Naive thymus-derived CD8-positive, alpha-beta T cell (primary cell): ENCODE results near the gene MAGI2. TPM values are rescaled to one million over a fixed set of nuclear protein-coding genes. Genes with fewer than 3 reads are reported as not detected.

Experiments
- ATAC-seq, 2 donors: fragments of 150-1000 bp; cut with Tn5 transposase in 1 of 2; sonication (Bioruptor Pico), chemical (Tn5 transposase) in 1 of 2; 1 replicate in 1 of 2; 2 replicates in 1 of 2; pipeline ENCODE4 v1.10.0; 2021; ENCODE audit warnings: mild to moderate bottlenecking in 2 of 2, moderate library complexity in 2 of 2
- POLR2A ChIA-PET: fragments of 350-600 bp; sonication (Branson Sonifier 250); formaldehyde crosslinking; loops from one replicate; lab custom pipeline; 2021; ENCODE audit warnings: antibody characterized with exemption; lab: Charles Lee
- DNase-seq, 10 donors: peaks; one replicate each; pipeline versions ENCODE4 v3.0.0 to v3.0.0-alpha.2; 2020 to 2022
- H3K27ac Mint-ChIP-seq, 10 donors: one replicate each; pipeline ENCODE4 v1.8.0; 2020 to 2022; ENCODE audit warnings: mild to moderate bottlenecking in 10 of 10, mixed read lengths in 10 of 10, moderate library complexity in 4 of 10, inconsistent platforms in 1 of 10
- H3K27me3 Mint-ChIP-seq, 5 donors: one replicate each; pipeline ENCODE4 v1.8.0; 2021 to 2022; ENCODE audit warnings: mixed read lengths in 5 of 5
- H3K36me3 Mint-ChIP-seq, 3 donors: one replicate each; pipeline ENCODE4 v1.8.0; 2020 to 2022; ENCODE audit warnings: mixed read lengths in 3 of 3, mild to moderate bottlenecking in 2 of 3, inconsistent platforms in 1 of 3
- H3K4me1 Mint-ChIP-seq, 4 donors: one replicate each; pipeline ENCODE4 v1.8.0; 2021 to 2022; ENCODE audit warnings: mixed read lengths in 4 of 4
- H3K4me3 Mint-ChIP-seq, 10 donors: one replicate each; pipeline ENCODE4 v1.8.0; 2020 to 2022; ENCODE audit warnings: mild to moderate bottlenecking in 10 of 10, mixed read lengths in 10 of 10, moderate library complexity in 6 of 10, inconsistent platforms in 1 of 10
- H3K9me3 Mint-ChIP-seq, 9 donors: one replicate each; pipeline ENCODE4 v1.8.0; 2020 to 2022; ENCODE audit warnings: mixed read lengths in 9 of 9, mild to moderate bottlenecking in 3 of 9, inconsistent platforms in 1 of 9, moderate library complexity in 1 of 9
- polyA plus RNA-seq, 3 donors: library from polyadenylated mRNA; unstranded; fragments of 300-500 nt; fragmentation: Illumina TruSeq; gene quantifications; one replicate each; pipeline ENCODE4 v1.2.3, GENCODE V29; 2021
- total RNA-seq, 8 experiments: library from RNA in 2 of 8; stranded (reverse) in 2 of 8; gene quantifications; one replicate each; pipeline ENCODE4 v1.2.3 and lab custom pipeline; 2021 to 2026

Gene MAGI2
- total and polyA plus RNA-seq, 5 experiments from 2014 or later = 0.02 to 0.65 (median 0.37) TPM; not detected in 1

DNA sequence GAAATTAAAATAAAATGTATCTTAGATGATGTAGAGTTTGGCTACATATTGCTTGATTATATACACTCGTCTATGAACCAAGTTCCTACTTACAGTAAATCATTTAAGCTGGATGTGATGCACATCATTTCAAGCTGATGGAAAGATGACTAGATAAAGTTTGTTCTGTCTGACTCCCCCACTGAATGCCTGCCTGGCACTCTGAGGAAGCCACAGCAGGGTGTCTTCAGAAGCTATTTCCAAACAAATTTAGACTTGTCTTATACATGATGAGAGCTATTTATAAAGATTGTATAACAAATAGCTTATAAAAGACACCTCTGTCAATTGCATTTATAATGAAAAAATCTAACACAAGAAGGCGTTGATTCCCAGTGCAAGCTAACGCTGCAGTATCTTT, 741.4 kb downstream of the MAGI2 start:
- POLR2A ChIA-PET = no interaction called here
- Mint-ChIP-seq H3K9me3 (peaks cover 0 to 11% (median 0%) of the 10 kb centered on the region in 9 donors), H3K4me1 (no peaks in the 10 kb centered on the region), H3K27ac (no peak overlapping the region), H3K36me3 (no peaks in the 10 kb centered on the region), H3K27me3 (no peaks in the 10 kb centered on the region), H3K4me3 (no peak overlapping the region)
- no peak for DNase-seq
- ATAC-seq = no peak

DNA sequence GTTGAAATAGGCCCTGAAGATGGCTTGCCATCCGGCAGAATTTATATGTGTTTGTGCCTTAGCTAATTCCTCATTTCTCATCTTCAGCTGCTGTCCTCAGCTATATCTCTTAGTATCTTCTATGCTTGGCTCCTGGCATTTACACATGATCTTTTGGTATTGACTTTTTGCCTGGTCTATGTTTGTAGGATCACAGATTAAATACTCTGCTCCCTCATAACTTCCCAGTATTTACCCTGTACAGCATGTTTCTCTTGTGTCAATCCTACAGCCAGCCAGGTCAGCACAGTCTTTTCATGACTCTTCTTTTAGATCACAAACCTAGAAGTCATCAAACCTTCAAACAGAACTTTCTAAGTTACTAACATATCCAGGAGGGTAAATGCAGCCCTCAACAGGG, 743.8 kb downstream of the MAGI2 start:
- H3K9me3 Mint-ChIP-seq = peaks cover 0 to 9% (median 1%) of the 10 kb centered on the region in 9 donors
- H3K4me1 Mint-ChIP-seq = no peaks in the 10 kb centered on the region
- H3K27ac Mint-ChIP-seq = no peak overlapping the region
- ATAC-seq (no peak), DNase-seq (no peak)
- POLR2A ChIA-PET = no interaction called here
- no peaks in the 10 kb centered on the region for H3K27me3 Mint-ChIP-seq
- no peak overlapping the region for H3K4me3 Mint-ChIP-seq
- no peaks in the 10 kb centered on the region for H3K36me3 Mint-ChIP-seq

GRCh38 chr7:78704504-78704903, 749.0 kb downstream of the MAGI2 start:
- H3K36me3 Mint-ChIP-seq = no peaks in the 10 kb centered on the region
- ATAC-seq = no peak
- DNase-seq = no peak
- H3K27me3 Mint-ChIP-seq = no peaks in the 10 kb centered on the region
- no peak overlapping the region for H3K27ac Mint-ChIP-seq
- peaks cover 0 to 12% (median 2%) of the 10 kb centered on the region in 9 donors for H3K9me3 Mint-ChIP-seq
- H3K4me1 Mint-ChIP-seq = no peaks in the 10 kb centered on the region
- H3K4me3 Mint-ChIP-seq = no peak overlapping the region
- POLR2A ChIA-PET = no interaction called here

- Mint-ChIP-seq H3K4me3 (no peak overlapping the region), H3K4me1 (no peaks in the 10 kb centered on the region), H3K36me3 (no peaks in the 10 kb centered on the region), H3K9me3 (peaks cover 0 to 16% (median 2%) of the 10 kb centered on the region in 9 donors), H3K27me3 (no peaks in the 10 kb centered on the region), H3K27ac (no peak overlapping the region)
- POLR2A ChIA-PET = no interaction called here
- DNase-seq (no peak), ATAC-seq (no peak)
These were observed 750.1 kb downstream of the MAGI2 start for GRCh38 chr7:78703391-78703790.

DNA sequence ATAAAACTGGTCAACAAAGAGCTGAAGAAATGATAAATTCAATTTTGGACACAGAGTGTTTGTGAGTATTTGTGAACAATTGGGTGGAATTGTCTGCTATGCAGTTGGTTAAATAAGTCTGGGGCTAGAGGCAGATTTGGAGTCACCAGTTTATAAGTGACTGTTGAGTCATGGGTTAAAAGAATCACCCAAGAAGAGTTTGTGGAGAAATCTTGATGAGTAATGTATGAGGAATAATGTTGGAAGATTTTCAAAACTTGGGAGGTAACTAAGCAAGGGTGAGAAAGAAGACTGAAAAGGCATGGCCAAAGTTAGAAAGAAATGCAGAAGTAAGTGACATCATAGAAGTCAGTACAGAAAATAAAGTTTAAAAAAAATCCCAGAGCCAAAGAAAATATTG, 750.7 kb downstream of the MAGI2 start:
- Mint-ChIP-seq H3K9me3 (peaks cover 0 to 20% (median 2%) of the 10 kb centered on the region in 9 donors), H3K4me3 (no peak overlapping the region), H3K27me3 (no peaks in the 10 kb centered on the region), H3K27ac (no peak overlapping the region), H3K4me1 (no peaks in the 10 kb centered on the region), H3K36me3 (no peaks in the 10 kb centered on the region)
- DNase-seq = no peak
- POLR2A ChIA-PET = no interaction called here
- no peak for ATAC-seq

GRCh38 chr7:78695826-78696225, 757.6 kb downstream of the MAGI2 start:
- ATAC-seq = no peak
- no peaks in the 10 kb centered on the region for H3K36me3 Mint-ChIP-seq
- POLR2A ChIA-PET = no interaction called here
- H3K4me1 Mint-ChIP-seq = no peaks in the 10 kb centered on the region
- DNase-seq = no peak
- no peaks in the 10 kb centered on the region for H3K27me3 Mint-ChIP-seq
- H3K4me3 Mint-ChIP-seq = no peak overlapping the region
- H3K27ac Mint-ChIP-seq = no peak overlapping the region
- H3K9me3 Mint-ChIP-seq = peaks cover 0 to 9% (median 0%) of the 10 kb centered on the region in 9 donors

DNA sequence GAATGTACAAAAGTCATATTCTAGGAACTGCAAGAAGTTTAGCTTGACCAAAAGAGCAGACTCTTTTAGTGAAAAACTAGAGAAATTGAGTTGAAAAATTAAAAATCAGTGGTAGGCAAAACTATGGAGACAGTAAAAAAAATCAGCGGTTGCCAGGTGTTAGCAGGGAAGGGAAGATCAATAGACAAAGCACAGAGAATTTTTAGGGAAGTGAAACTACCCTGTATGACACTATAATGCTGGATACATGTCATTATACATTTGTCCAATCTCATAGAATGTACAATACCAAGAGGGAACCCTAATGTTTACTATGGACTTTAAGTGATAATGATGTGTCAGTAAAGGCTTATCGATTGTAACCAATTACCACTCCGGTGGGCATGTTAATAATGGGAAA, 761.9 kb downstream of the MAGI2 start:
- POLR2A ChIA-PET = no interaction called here
- no peaks in the 10 kb centered on the region for H3K4me1 Mint-ChIP-seq
- no peaks in the 10 kb centered on the region for H3K36me3 Mint-ChIP-seq

DNA sequence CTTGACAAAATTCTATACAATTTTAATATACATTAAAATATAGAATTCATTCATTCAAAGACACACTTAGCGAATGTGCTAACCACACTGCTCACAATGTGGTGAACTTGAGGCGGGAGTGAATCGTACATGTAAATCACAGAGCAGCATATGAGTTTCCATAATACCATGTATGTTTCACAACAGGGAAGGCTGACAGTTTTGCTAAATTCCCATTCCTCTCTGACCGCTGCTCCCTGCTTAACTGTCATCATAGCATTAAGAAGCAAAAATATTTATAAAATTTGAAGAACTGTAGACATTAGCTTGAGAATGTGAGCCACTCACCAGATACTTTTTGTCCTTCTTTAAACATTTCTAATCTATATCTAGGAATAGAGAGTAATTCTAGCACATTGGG, 763.3 kb downstream of the MAGI2 start:
- Mint-ChIP-seq H3K36me3 (no peaks in the 10 kb centered on the region), H3K27ac (no peak overlapping the region), H3K9me3 (peaks cover 0 to 4% (median 0%) of the 10 kb centered on the region in 9 donors), H3K4me1 (no peaks in the 10 kb centered on the region), H3K4me3 (no peak overlapping the region), H3K27me3 (no peaks in the 10 kb centered on the region)
- POLR2A ChIA-PET = no interaction called here
- DNase-seq (no peak), ATAC-seq (no peak)

More for the DNA sequence above, 761.9 kb downstream of the MAGI2 start:
- Mint-ChIP-seq H3K27me3 (no peaks in the 10 kb centered on the region), H3K27ac (no peak overlapping the region), H3K9me3 (peaks cover 0 to 3% (median 0%) of the 10 kb centered on the region in 9 donors), H3K4me3 (no peak overlapping the region)
- ATAC-seq (no peak), DNase-seq (no peak)

GRCh38 chr7:78688376-78688775, 765.1 kb downstream of the MAGI2 start:
- H3K4me1 Mint-ChIP-seq = no peaks in the 10 kb centered on the region
- DNase-seq = no peak
- no peak overlapping the region for H3K4me3 Mint-ChIP-seq
- H3K9me3 Mint-ChIP-seq = peaks cover 0 to 8% (median 0%) of the 10 kb centered on the region in 9 donors
- no peaks in the 10 kb centered on the region for H3K36me3 Mint-ChIP-seq
- H3K27me3 Mint-ChIP-seq = no peaks in the 10 kb centered on the region
- no peak for ATAC-seq
- H3K27ac Mint-ChIP-seq = no peak overlapping the region
- POLR2A ChIA-PET = no interaction called here

DNA sequence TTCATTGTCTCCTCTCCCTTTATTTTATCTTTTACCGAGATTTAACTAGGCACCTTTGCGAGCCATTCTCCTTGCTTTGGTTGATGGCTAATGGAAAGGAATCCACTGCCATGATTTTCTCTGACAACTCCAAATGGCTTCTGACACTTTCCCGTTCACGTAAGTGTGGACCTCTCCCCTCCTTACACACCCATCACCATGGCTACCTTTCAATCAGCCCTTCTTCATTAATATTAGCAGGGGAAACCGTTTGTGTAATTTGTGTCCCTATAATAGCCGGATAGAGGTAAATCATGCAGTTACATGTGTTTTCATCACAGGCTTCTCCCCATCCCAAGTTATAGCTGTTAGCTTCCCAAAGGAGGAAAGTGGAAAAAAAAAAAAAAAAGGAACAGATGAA, 767.3 kb downstream of the MAGI2 start:
- DNase-seq = no peak
- ATAC-seq = no peak
- H3K4me1 Mint-ChIP-seq = peaks cover 0 to 2% (median 0%) of the 10 kb centered on the region in 4 donors
- POLR2A ChIA-PET = no interaction called here
- H3K27ac Mint-ChIP-seq = no peak overlapping the region
- H3K9me3 Mint-ChIP-seq = peaks cover 0 to 8% (median 0%) of the 10 kb centered on the region in 9 donors
- no peaks in the 10 kb centered on the region for H3K36me3 Mint-ChIP-seq
- H3K27me3 Mint-ChIP-seq = no peaks in the 10 kb centered on the region
- H3K4me3 Mint-ChIP-seq = no peak overlapping the region

DNA sequence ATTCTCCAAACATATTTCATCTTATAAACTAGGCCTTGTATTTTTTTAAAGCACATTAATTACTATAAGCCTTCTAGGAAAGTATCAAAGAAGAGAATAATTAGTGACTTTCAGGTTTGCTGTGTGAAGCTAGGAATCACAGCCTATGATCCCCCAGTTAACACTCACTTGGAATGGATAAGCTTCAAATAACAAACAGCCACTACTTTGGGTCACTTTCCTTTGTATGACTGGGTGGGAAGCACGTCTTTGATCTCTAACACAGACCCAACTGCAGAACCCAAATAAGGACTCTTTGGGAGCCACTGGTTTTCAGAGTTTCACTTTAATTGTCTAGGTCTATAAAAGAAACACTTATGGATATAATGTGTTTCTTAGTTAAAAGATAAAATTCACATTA, 769.3 kb downstream of the MAGI2 start:
- Mint-ChIP-seq H3K27me3 (no peaks in the 10 kb centered on the region), H3K4me3 (no peak overlapping the region), H3K9me3 (peaks cover 0 to 8% (median 0%) of the 10 kb centered on the region in 9 donors), H3K4me1 (peaks cover 0 to 2% (median 0%) of the 10 kb centered on the region in 4 donors), H3K36me3 (no peaks in the 10 kb centered on the region), H3K27ac (no peak overlapping the region)
- ATAC-seq = no peak
- DNase-seq = no peak
- POLR2A ChIA-PET = no interaction called here

DNA sequence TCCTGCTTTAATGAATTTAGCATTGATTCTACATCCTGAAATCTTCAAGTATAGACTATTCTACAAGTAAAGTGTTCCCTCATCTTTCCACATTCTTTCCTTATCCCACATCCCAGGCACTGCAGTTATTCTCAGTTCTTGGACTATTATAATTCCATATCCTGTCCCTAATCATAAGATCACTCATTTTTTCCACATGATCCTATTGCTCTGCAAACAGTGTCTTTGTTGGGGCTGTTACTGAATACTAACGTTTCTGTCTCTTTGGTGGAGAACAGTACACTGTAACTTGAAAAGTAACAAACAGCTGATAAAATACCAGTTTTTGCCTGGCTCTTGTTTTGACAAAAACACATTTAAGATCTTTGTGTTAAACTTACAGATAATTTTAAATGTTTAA, 769.9 kb downstream of the MAGI2 start:
- no peaks in the 10 kb centered on the region for H3K36me3 Mint-ChIP-seq
- no peak overlapping the region for H3K4me3 Mint-ChIP-seq
- no peak overlapping the region for H3K27ac Mint-ChIP-seq
- DNase-seq (no peak), ATAC-seq (no peak)
- peaks cover 0 to 2% (median 0%) of the 10 kb centered on the region in 4 donors for H3K4me1 Mint-ChIP-seq
- POLR2A ChIA-PET = no interaction called here
- H3K9me3 Mint-ChIP-seq = peaks cover 0 to 8% (median 0%) of the 10 kb centered on the region in 9 donors
- no peaks in the 10 kb centered on the region for H3K27me3 Mint-ChIP-seq

DNA sequence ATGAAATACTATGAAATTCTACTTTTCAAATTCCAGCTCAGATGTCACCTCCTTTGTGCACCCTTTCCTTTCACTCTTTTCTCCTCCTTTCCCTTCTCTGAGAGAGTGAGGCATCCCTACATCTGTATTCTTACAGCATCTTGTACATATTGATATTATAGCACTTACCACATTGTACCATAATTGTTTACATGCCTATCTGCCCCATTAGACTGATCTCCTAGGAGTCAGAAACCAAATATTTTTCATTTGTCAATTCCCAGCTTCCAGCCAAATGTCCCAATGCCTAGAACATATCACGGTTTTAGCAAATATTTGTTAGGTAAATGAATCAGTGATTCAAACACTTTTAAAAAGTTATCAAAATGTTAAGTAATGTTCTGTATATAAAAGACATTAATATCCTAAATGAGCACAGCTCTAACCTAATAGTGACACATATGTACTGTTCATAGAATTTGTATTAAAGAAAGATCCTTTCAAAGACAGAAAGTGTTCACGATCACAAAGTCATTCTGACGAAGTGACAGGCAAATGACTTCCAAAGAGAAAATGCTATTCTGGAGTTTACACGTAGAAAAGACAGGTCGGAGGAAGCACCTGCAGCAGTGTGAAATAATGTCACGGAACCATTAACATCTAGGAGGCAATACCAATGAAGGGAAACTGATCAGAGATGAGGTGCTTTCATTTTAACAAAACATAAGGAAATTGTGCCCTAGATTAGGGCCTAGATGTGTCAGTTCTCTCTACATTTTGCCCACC, 774.2 kb downstream of the MAGI2 start:
- no peak overlapping the region for H3K4me3 Mint-ChIP-seq

GRCh38 chr7:78677391-78677790, 776.1 kb downstream of the MAGI2 start:
- Mint-ChIP-seq H3K27ac (no peak overlapping the region), H3K4me3 (no peak overlapping the region), H3K9me3 (peaks cover 0 to 10% (median 0%) of the 10 kb centered on the region in 9 donors), H3K4me1 (peaks cover 0 to 1% (median 0%) of the 10 kb centered on the region in 4 donors), H3K36me3 (no peaks in the 10 kb centered on the region), H3K27me3 (no peaks in the 10 kb centered on the region)
- POLR2A ChIA-PET = no interaction called here
- ATAC-seq = no peak
- no peak for DNase-seq

More for the DNA sequence above, 774.2 kb downstream of the MAGI2 start:
- Mint-ChIP-seq H3K4me1 (peaks cover 0 to 2% (median 0%) of the 10 kb centered on the region in 4 donors), H3K9me3 (peaks cover 0 to 10% (median 0%) of the 10 kb centered on the region in 9 donors), H3K27ac (no peak overlapping the region), H3K27me3 (no peaks in the 10 kb centered on the region), H3K36me3 (no peaks in the 10 kb centered on the region)
- ATAC-seq = no peak
- POLR2A ChIA-PET = no interaction called here
- no peak for DNase-seq
